ENCODE results near the gene ERICH4. TPM values are rescaled to one million over a fixed set of nuclear protein-coding genes. Genes with fewer than 3 reads are reported as not detected.
A peak's percentile ranks its signal among the peaks of the same experiment; 100 is the strongest.

ERICH4 gene
- total and polyA plus RNA-seq, 2 donors (not counting 3 experiments of a cell fraction or from before 2014, with no cell fraction given) = not detected

- peak overlapping the region; percentile 53 for H2AFZ ChIP-seq (ENCODE audit: low read depth, low read length)
- intact Hi-C loops (cut with micrococcal nuclease) = loop anchor here (1.0 kb wide), 4 partner anchors 23 to 154 kb away; no protein-coding TSS in a partner anchor
- dilution Hi-C loops (cut with MboI; ENCODE audit: extremely low pct_ligation_motif_present, low sequenced_read_pairs) = no loop called here
- POLR2A ChIA-PET = interaction anchor here (0.8 to 2.6 kb wide), 7 partner anchors 23 to 69 kb away, joined by 3 to 38 read pairs (median 5); no protein-coding TSS in a partner anchor
- peaks cover 37% of the 10 kb centered on the region for H3K4me1 ChIP-seq (ENCODE audit: control insufficient read depth, extremely low read depth, insufficient read depth, low read length)
- peaks cover 29% of the 10 kb centered on the region for H3K79me2 ChIP-seq (ENCODE audit: control insufficient read depth, insufficient read depth, low read length)
- no TSS peak for BruUV-seq (replicated peaks)
- peak; percentile 83 for TF ChIP-seq FOS (IDR thresholded peaks at IDR 0.05; ENCODE audit: borderline replicate concordance, insufficient read depth, low read length)
- no peak for TF ChIP-seq MAX (IDR thresholded peaks at IDR 0.05; ENCODE audit: insufficient read depth, insufficient read length)
- peak; percentile 86 for TF ChIP-seq POLR2AphosphoS5 (IDR thresholded peaks at IDR 0.05; ENCODE audit: insufficient read depth, low read depth, low read length)
- TF ChIP-seq EZH2 (IDR thresholded peaks at IDR 0.05; ENCODE audit: borderline replicate concordance, low read depth, low read length, severe bottlenecking) = no peak
- TF ChIP-seq GATA2 (IDR thresholded peaks at IDR 0.05; ENCODE audit: insufficient read depth, insufficient read length, low read depth, low read length) = no peak
- no peak for TF ChIP-seq MYC (IDR thresholded peaks at IDR 0.05; ENCODE audit: low read depth, low read length)
- TF ChIP-seq JUN (IDR thresholded peaks at IDR 0.05; ENCODE audit: borderline replicate concordance, insufficient read depth, insufficient read length, low read depth) = peak; percentile 29
- TF ChIP-seq POLR2A (IDR thresholded peaks at IDR 0.05; ENCODE audit: low read depth, low read length) = peak; percentile 96
- no peak for TF ChIP-seq CTCF (IDR thresholded peaks at IDR 0.05; ENCODE audit: extremely low read depth in 1 of 2, insufficient read depth in 1 of 2, low read depth in 1 of 2, low read length in 2 of 2)
- no peaks in the 10 kb centered on the region for H4K20me1 ChIP-seq (replicated peaks; ENCODE audit: control insufficient read depth, extremely low read depth, insufficient read depth, low read length)
- H3K27ac ChIP-seq (ENCODE audit: insufficient read depth, low read depth, low read length) = peak overlapping the region; percentile 97
- no peaks in the 10 kb centered on the region for H3K9me1 ChIP-seq (replicated peaks; ENCODE audit: control insufficient read depth, extremely low read depth, insufficient read depth, low read length)
- CTCF ChIA-PET = interaction anchor here (0.8 to 4.8 kb wide), 14 partner anchors 17 to 144 kb away, joined by 3 to 42 read pairs (median 4); partner anchors contain the start of gene DMAC2
- H3K36me3 ChIP-seq (ENCODE audit: control insufficient read depth in 2 of 2, extremely low read depth in 1 of 2, insufficient read depth in 2 of 2, low read length in 2 of 2) = no peaks in the 10 kb centered on the region
- H3K27me3 ChIP-seq (ENCODE audit: control insufficient read depth in 2 of 2, insufficient read depth in 2 of 2, low read length in 2 of 2) = peaks cover under 1 to 3% of the 10 kb centered on the region in 2 experiments
- DNase-seq (ENCODE audit: low read depth, low spot score) (peak; percentile 98), FAIRE-seq (no peak)
- H3K9ac ChIP-seq (replicated peaks; ENCODE audit: extremely low read depth, insufficient read depth, low read length) = peak overlapping the region; percentile 99
- peak overlapping the region; percentile 98 for H3K4me2 ChIP-seq (ENCODE audit: insufficient read depth, low read length)
- peak overlapping the region in 2 of 3 experiments; percentile 56 to 98 for H3K4me3 ChIP-seq (replicated peaks in 1 of 3; ENCODE audit: insufficient read depth in 1 of 3, low read depth in 1 of 3, low read length in 3 of 3)
- no peaks in the 10 kb centered on the region for H3K9me3 ChIP-seq (replicated peaks; ENCODE audit: control insufficient read depth, insufficient read depth, low read length)
Observed at GRCh38 chr19:41479757-41480191, 36.8 kb downstream of the ERICH4 start.
